Liver (tissue), 3 donors: ENCODE data around the gene TOR1A.

ENCODE experiments used
- EGR1 ChIP-seq, 2 donors: IDR thresholded peaks; 2 replicates each; pipeline ENCODE4 v1.6.1; 2016 to 2018; ENCODE audit warnings: antibody characterized with exemption in 2 of 2, low read depth in 2 of 2
- GABPA ChIP-seq, 2 donors: IDR thresholded peaks in 1 of 2; conservative IDR thresholded peaks in 1 of 2; 2 replicates each; pipeline ENCODE4 v1.6.1; 2016; ENCODE audit warnings: antibody characterized with exemption in 2 of 2, mild to moderate bottlenecking in 1 of 2, moderate library complexity in 1 of 2
- JUND ChIP-seq, 2 donors: IDR thresholded peaks; 2 replicates each; pipeline ENCODE4 v1.6.1; 2016; ENCODE audit warnings: antibody characterized with exemption in 2 of 2
- SP1 ChIP-seq: IDR thresholded peaks from 2 replicates; pipeline ENCODE4 v1.6.1; 2018; ENCODE audit warnings: antibody characterized with exemption, mild to moderate bottlenecking
- TF ChIP-seq, protein P1 (sequence below): IDR thresholded peaks from 2 replicates; pipeline ENCODE4 v1.6.1; 2016; ENCODE audit warnings: antibody characterized with exemption
- TF ChIP-seq, protein P2 (sequence below): fragments of 150-350 bp; IDR thresholded peaks from 2 replicates; pipeline ENCODE4 v1.5.1; 2017; ENCODE audit warnings: improper control_type of control experiment, low read depth, low read length; ENCODE audit not compliant: missing input control
- donor health status: healthy.
- donor health status: healthy.

DNA sequence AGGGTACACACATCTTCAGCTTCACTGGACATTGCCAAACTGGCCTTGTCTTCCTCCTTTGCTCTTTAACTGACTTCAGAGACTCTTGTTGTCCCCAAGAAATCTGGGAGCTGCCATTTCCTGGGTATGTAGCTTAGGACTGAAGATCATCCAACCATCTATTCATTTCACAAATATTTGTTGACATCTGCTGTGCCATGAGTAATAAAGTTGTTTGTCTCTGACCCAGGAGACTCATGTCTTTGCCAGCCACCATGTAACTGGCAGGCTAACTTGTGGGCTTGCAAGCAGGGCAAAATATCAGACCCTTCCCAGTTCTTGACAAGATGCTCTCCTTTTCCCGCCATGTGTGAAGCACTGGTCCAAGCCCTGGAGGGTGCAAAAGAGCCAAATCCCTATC is 38.1 kb downstream of the TOR1A start:
- TF ChIP-seq SP1 (no peak), JUND (IDR thresholded peaks at IDR 0.05) (no peak), GABPA (IDR thresholded peaks at IDR 0.05 in 1 of 2, conservative IDR thresholded peaks at IDR 0.05 in 1 of 2) (no peak), EGR1 (IDR thresholded peaks at IDR 0.05; ENCODE audit: low read depth in 2 of 2) (no peak)
- TF ChIP-seq, protein P1, sequence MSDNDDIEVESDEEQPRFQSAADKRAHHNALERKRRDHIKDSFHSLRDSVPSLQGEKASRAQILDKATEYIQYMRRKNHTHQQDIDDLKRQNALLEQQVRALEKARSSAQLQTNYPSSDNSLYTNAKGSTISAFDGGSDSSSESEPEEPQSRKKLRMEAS = no peak
- TF ChIP-seq, protein P2, sequence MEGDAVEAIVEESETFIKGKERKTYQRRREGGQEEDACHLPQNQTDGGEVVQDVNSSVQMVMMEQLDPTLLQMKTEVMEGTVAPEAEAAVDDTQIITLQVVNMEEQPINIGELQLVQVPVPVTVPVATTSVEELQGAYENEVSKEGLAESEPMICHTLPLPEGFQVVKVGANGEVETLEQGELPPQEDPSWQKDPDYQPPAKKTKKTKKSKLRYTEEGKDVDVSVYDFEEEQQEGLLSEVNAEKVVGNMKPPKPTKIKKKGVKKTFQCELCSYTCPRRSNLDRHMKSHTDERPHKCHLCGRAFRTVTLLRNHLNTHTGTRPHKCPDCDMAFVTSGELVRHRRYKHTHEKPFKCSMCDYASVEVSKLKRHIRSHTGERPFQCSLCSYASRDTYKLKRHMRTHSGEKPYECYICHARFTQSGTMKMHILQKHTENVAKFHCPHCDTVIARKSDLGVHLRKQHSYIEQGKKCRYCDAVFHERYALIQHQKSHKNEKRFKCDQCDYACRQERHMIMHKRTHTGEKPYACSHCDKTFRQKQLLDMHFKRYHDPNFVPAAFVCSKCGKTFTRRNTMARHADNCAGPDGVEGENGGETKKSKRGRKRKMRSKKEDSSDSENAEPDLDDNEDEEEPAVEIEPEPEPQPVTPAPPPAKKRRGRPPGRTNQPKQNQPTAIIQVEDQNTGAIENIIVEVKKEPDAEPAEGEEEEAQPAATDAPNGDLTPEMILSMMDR = no peak
